ENCODE measurements around the gene ORC6. TPM values are rescaled to one million over a fixed set of nuclear protein-coding genes. Genes with fewer than 3 reads are reported as not detected.

ORC6 gene
- total and polyA plus RNA-seq, 2 donors (not counting 1 experiment from before 2014, with no cell fraction given), result 5.0 to 9.5 TPM

GRCh38 chr16:46719528-46719927 is 30.1 kb downstream of the ORC6 start:
- no peak for TF ChIP-seq CTCF (conservative IDR thresholded peaks at IDR 0.05 in 1 of 2, IDR thresholded peaks at IDR 0.05 in 1 of 2; ENCODE audit: low read depth in 1 of 2, low read length in 2 of 2)
- TF ChIP-seq EZH2 (IDR thresholded peaks at IDR 0.05; ENCODE audit: low read length, missing control alignments), result no peak
- no peak overlapping the region for H3K4me3 ChIP-seq (replicated peaks in 1 of 4; ENCODE audit: control extremely low read depth in 1 of 4, insufficient read depth in 1 of 4, low read depth in 3 of 4, low read length in 4 of 4)
- H3K9me3 ChIP-seq (ENCODE audit: control insufficient read depth, insufficient read depth, low read depth, low read length), result no peaks in the 10 kb centered on the region
- no peaks in the 10 kb centered on the region for H3K36me3 ChIP-seq (ENCODE audit: control insufficient read depth, insufficient read depth, low read length)
- H2AFZ ChIP-seq (ENCODE audit: low read length), result no peak overlapping the region
- H3K4me1 ChIP-seq (ENCODE audit: control insufficient read depth, extremely low read depth, insufficient read depth, low read length), result no peaks in the 10 kb centered on the region
- no peak overlapping the region for H3K9ac ChIP-seq (ENCODE audit: insufficient read depth, low read length)
- no peak overlapping the region for H3K27ac ChIP-seq (ENCODE audit: insufficient read depth, low read length)
- DNase-seq (ENCODE audit: low read depth in 2 of 2), result no peak
- H3K4me2 ChIP-seq (ENCODE audit: extremely low read depth, insufficient read depth, low read length), result no peak overlapping the region
- no peaks in the 10 kb centered on the region for H3K79me2 ChIP-seq (ENCODE audit: control insufficient read depth, insufficient read depth, low read length)
- no peaks in the 10 kb centered on the region for H4K20me1 ChIP-seq (ENCODE audit: control insufficient read depth, extremely low read depth, insufficient read depth, low read length)
- H3K27me3 ChIP-seq (ENCODE audit: control insufficient read depth, insufficient read depth, low read length), result no peaks in the 10 kb centered on the region

DNA sequence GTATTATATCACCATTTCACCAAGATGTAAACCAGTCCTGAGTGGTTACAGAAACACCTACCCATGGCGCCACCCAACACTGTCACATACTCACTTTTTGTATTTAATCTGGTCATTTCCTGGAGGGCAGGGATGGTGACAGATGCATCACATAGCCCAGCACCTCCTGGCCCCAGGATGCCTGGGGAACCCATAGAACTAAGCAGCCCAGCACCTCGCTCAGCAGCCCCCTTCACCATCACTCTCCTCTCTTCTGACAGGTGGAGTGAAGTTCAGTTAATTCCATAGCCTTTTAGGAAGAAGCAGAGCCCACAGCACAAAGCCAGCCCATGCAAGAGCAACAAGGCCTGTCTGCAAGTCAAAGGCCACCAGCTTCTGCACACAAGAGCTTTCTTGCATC is 31.2 kb downstream of the ORC6 start:
- Histone ChIP-seq H3K27ac (ENCODE audit: insufficient read depth, low read length) (no peak overlapping the region), H2AFZ (ENCODE audit: low read length) (no peak overlapping the region), H3K9ac (ENCODE audit: insufficient read depth, low read length) (no peak overlapping the region), H4K20me1 (ENCODE audit: control insufficient read depth, extremely low read depth, insufficient read depth, low read length) (no peaks in the 10 kb centered on the region), H3K36me3 (ENCODE audit: control insufficient read depth, insufficient read depth, low read length) (no peaks in the 10 kb centered on the region), H3K4me1 (ENCODE audit: control insufficient read depth, extremely low read depth, insufficient read depth, low read length) (no peaks in the 10 kb centered on the region), H3K9me3 (ENCODE audit: control insufficient read depth, insufficient read depth, low read depth, low read length) (no peaks in the 10 kb centered on the region), H3K79me2 (ENCODE audit: control insufficient read depth, insufficient read depth, low read length) (no peaks in the 10 kb centered on the region), H3K4me2 (ENCODE audit: extremely low read depth, insufficient read depth, low read length) (no peak overlapping the region), H3K4me3 (replicated peaks in 1 of 4; ENCODE audit: control extremely low read depth in 1 of 4, insufficient read depth in 1 of 4, low read depth in 3 of 4, low read length in 4 of 4) (no peak overlapping the region), H3K27me3 (ENCODE audit: control insufficient read depth, insufficient read depth, low read length) (no peaks in the 10 kb centered on the region)
- TF ChIP-seq EZH2 (IDR thresholded peaks at IDR 0.05; ENCODE audit: low read length, missing control alignments), result no peak
- TF ChIP-seq CTCF (conservative IDR thresholded peaks at IDR 0.05 in 1 of 2, IDR thresholded peaks at IDR 0.05 in 1 of 2; ENCODE audit: low read depth in 1 of 2, low read length in 2 of 2), result no peak
- no peak for DNase-seq (ENCODE audit: low read depth in 2 of 2)

GRCh38 chr16:46721885-46722284 is 32.4 kb downstream of the ORC6 start:
- no peak for TF ChIP-seq EZH2 (IDR thresholded peaks at IDR 0.05; ENCODE audit: low read length, missing control alignments)
- TF ChIP-seq CTCF (conservative IDR thresholded peaks at IDR 0.05 in 1 of 2, IDR thresholded peaks at IDR 0.05 in 1 of 2; ENCODE audit: low read depth in 1 of 2, low read length in 2 of 2), result no peak
- H2AFZ ChIP-seq (ENCODE audit: low read length), result no peak overlapping the region
- no peaks in the 10 kb centered on the region for H4K20me1 ChIP-seq (ENCODE audit: control insufficient read depth, extremely low read depth, insufficient read depth, low read length)
- no peak overlapping the region for H3K4me2 ChIP-seq (ENCODE audit: extremely low read depth, insufficient read depth, low read length)
- no peak overlapping the region for H3K4me3 ChIP-seq (replicated peaks in 1 of 4; ENCODE audit: control extremely low read depth in 1 of 4, insufficient read depth in 1 of 4, low read depth in 3 of 4, low read length in 4 of 4)
- no peaks in the 10 kb centered on the region for H3K79me2 ChIP-seq (ENCODE audit: control insufficient read depth, insufficient read depth, low read length)
- H3K4me1 ChIP-seq (ENCODE audit: control insufficient read depth, extremely low read depth, insufficient read depth, low read length), result no peaks in the 10 kb centered on the region
- no peak for DNase-seq (ENCODE audit: low read depth in 2 of 2)
- H3K27ac ChIP-seq (ENCODE audit: insufficient read depth, low read length), result no peak overlapping the region
- no peaks in the 10 kb centered on the region for H3K9me3 ChIP-seq (ENCODE audit: control insufficient read depth, insufficient read depth, low read depth, low read length)
- no peak overlapping the region for H3K9ac ChIP-seq (ENCODE audit: insufficient read depth, low read length)
- H3K27me3 ChIP-seq (ENCODE audit: control insufficient read depth, insufficient read depth, low read length), result no peaks in the 10 kb centered on the region
- H3K36me3 ChIP-seq (ENCODE audit: control insufficient read depth, insufficient read depth, low read length), result no peaks in the 10 kb centered on the region

All from fibroblast of lung (primary cell).